Left colon (tissue), 2 donors: ENCODE measurements around the gene EEF1A1. TPM values are rescaled to one million over a fixed set of nuclear protein-coding genes. Genes with fewer than 3 reads are reported as not detected.
"Not testable (repeated sequence)": the region's sequence is repeated elsewhere in the genome, so short reads cannot be mapped to it uniquely, and the experiment has no call there.

Experiments used
- ATAC-seq: fragments of 200-7000 bp; cut with Tn5 transposase; one replicate; pipeline ENCODE4 v1.9.1; 2020; ENCODE audit warnings: mild to moderate bottlenecking, moderate library complexity
- DNase-seq, 2 donors: peaks; one replicate each; pipeline ENCODE4 v3.0.0-alpha.2; 2020
- intact Hi-C, 2 donors: fragments of 100-400 bp; cut with DNase I in 1 of 2; cut with micrococcal nuclease in 1 of 2; formaldehyde crosslinking; loops; one replicate each; pipeline versions ENCODE4 v1.11.2 to v1.14.0; 2022; cut with DNase I, micrococcal nuclease
- total RNA-seq, 2 donors: library from RNA; stranded (reverse); fragmentation: NEBNext Ultra II Directional; extraction: Animal tissue kit (Norgen Biotek cat#: 25700); gene quantifications; one replicate each; pipeline ENCODE4 v1.2.1, GENCODE V29; 2021
- donor health status: DM: no; HTN: no; CAD: no.
- donor health status: DM: yes; HTN: yes; CAD: no.

Gene EEF1A1
- total RNA-seq, 2 donors from 2014 or later, result 6,801 to 8,079 TPM

GRCh38 chr6:73542891-73543290, 22.1 kb upstream of the EEF1A1 start:
- no peak for ATAC-seq
- DNase-seq, result no peak
- intact Hi-C loops, result no loop called here

GRCh38 chr6:73542481-73542880, 21.6 kb upstream of the EEF1A1 start:
- intact Hi-C loops, DNase-seq, ATAC-seq: not testable (repeated sequence)

GRCh38 chr6:73538116-73538779, 17.4 kb upstream of the EEF1A1 start:
- intact Hi-C loops, result no loop called here
- DNase-seq (no peak), ATAC-seq (no peak)

GRCh38 chr6:73537677-73538076, 16.8 kb upstream of the EEF1A1 start:
- intact Hi-C loops, result no loop called here
- ATAC-seq, result no peak
- DNase-seq, result no peak

- no peak for ATAC-seq
- intact Hi-C loops, result no loop called here
Observed at GRCh38 chr6:73534628-73535027, 13.8 kb upstream of the EEF1A1 start.

GRCh38 chr6:73532293-73532692, 11.5 kb upstream of the EEF1A1 start:
- no peak for DNase-seq
- intact Hi-C loops, result no loop called here

More at GRCh38 chr6:73534628-73535027, 13.8 kb upstream of the EEF1A1 start:
- no peak for DNase-seq

GRCh38 chr6:73528897-73529296, 8.1 kb upstream of the EEF1A1 start:
- DNase-seq (no peak), ATAC-seq (no peak)
- intact Hi-C loops, result no loop called here

More at GRCh38 chr6:73532293-73532692, 11.5 kb upstream of the EEF1A1 start:
- ATAC-seq, result no peak

- ATAC-seq (no peak), DNase-seq (no peak)
- intact Hi-C loops, result no loop called here
Observed at GRCh38 chr6:73525546-73526330, 4.9 kb upstream of the EEF1A1 start.

GRCh38 chr6:73523434-73524123, 2.7 kb upstream of the EEF1A1 start:
- peak; percentile 50 for ATAC-seq
- intact Hi-C loops, result no loop called here
- DNase-seq, result peak; percentile 80 to 84

GRCh38 chr6:73521351-73521985, 636 bp upstream of the EEF1A1 start:
- ATAC-seq (peak; percentile 31), DNase-seq (peak in 1 of 2 donors; percentile 85)
- intact Hi-C loops, result no loop called here

- DNase-seq (peak; percentile 67 to 79), ATAC-seq (peak; percentile 47)
- intact Hi-C loops, result loop anchor here (5.0 to 10.0 kb wide), 2 partner anchors 62 to 95 kb away; no protein-coding TSS in a partner anchor
Observed at GRCh38 chr6:73519926-73520687, 725 bp downstream of the EEF1A1 start.

GRCh38 chr6:73518982-73519881, 1.6 kb downstream of the EEF1A1 start:
- intact Hi-C loops, result loop anchor here (5.0 to 10.0 kb wide), 2 partner anchors 63 to 96 kb away; no protein-coding TSS in a partner anchor
- not testable (repeated sequence) for ATAC-seq, DNase-seq

- not testable (repeated sequence) for DNase-seq, ATAC-seq
- intact Hi-C loops, result loop anchor here (5.0 to 10.0 kb wide), 2 partner anchors 64 to 96 kb away; no protein-coding TSS in a partner anchor
Observed at GRCh38 chr6:73518100-73518981, 2.5 kb downstream of the EEF1A1 start.

GRCh38 chr6:73516514-73517489, 4.0 kb downstream of the EEF1A1 start:
- intact Hi-C loops, result loop anchor here (5.0 to 10.0 kb wide), 2 partner anchors 65 to 98 kb away; no protein-coding TSS in a partner anchor
- DNase-seq, result no peak
- no peak for ATAC-seq

GRCh38 chr6:73515204-73515655, 5.6 kb downstream of the EEF1A1 start:
- DNase-seq (no peak), ATAC-seq (no peak)
- intact Hi-C loops, result loop anchor here (2.0 to 10.0 kb wide), 3 partner anchors 67 to 100 kb away; no protein-coding TSS in a partner anchor
